B cell (primary cell): Measurements from ENCODE around the gene USH2A. TPM values are rescaled to one million over a fixed set of nuclear protein-coding genes. Genes with fewer than 3 reads are reported as not detected.

Experiments
- ATAC-seq: fragments of 200-7000 bp; cut with Tn5 transposase; one replicate; pipeline ENCODE4 v1.10.0; 2021; ENCODE audit warnings: low read depth, mild to moderate bottlenecking, moderate number of reproducible peaks, moderate library complexity
- CTCF ChIA-PET: fragments of 350-600 bp; sonication (Branson Sonifier 250); formaldehyde crosslinking; loops from one replicate; lab custom pipeline; 2021; ENCODE audit warnings: antibody characterized with exemption, inconsistent platforms; lab: Charles Lee
- POLR2A ChIA-PET: fragments of 350-600 bp; sonication (Branson Sonifier 250); formaldehyde crosslinking; loops from one replicate; lab custom pipeline; 2021; ENCODE audit warnings: antibody characterized with exemption; lab: Charles Lee
- DNase-seq: peaks from one replicate; pipeline ENCODE4 v3.0.0; 2013
- H2AFZ ChIP-seq: 2 replicates; pipeline ENCODE4 v1.6.1; 2012; ENCODE audit warnings: mild to moderate bottlenecking, low read depth, low read length; ENCODE audit not compliant: insufficient read depth, poor library complexity, severe bottlenecking
- H3K27ac ChIP-seq, 2 donors: 1 replicate in 1 of 2; 2 replicates in 1 of 2; pipeline ENCODE4 v1.5.1; 2012 to 2013; ENCODE audit warnings: low read length in 2 of 2, mild to moderate bottlenecking in 2 of 2, moderate library complexity in 1 of 2
- H3K27me3 ChIP-seq, 4 experiments: fragments of 200-600 bp in 1 of 4; sonication (generic) in 1 of 4; replicated peaks in 1 of 4; 1 replicate in 2 of 4; 2 replicates in 2 of 4; pipeline versions ENCODE4 v1.6.1 to v1.7.0; 2013 to 2016; ENCODE audit warnings: low read length in 3 of 4, mild to moderate bottlenecking in 2 of 4, mixed read lengths in 1 of 4, moderate library complexity in 1 of 4; ENCODE audit not compliant: insufficient read depth in 4 of 4, control insufficient read depth in 3 of 4; ENCODE audit errors: control extremely low read depth in 1 of 4
- H3K36me3 ChIP-seq, 2 experiments: replicated peaks in 1 of 2; 1 replicate in 1 of 2; 2 replicates in 1 of 2; pipeline versions ENCODE4 v1.6.1 to v1.7.1; 2013; ENCODE audit warnings: low read length in 1 of 2; ENCODE audit not compliant: insufficient read depth in 2 of 2, control insufficient read depth in 1 of 2; ENCODE audit errors: control extremely low read depth in 1 of 2, extremely low read depth in 1 of 2
- H3K4me1 ChIP-seq, 2 donors: fragments of 200-600 bp in 1 of 2; sonication (generic) in 1 of 2; 1 replicate in 1 of 2; 2 replicates in 1 of 2; pipeline versions ENCODE4 v1.5.1 to v1.6.1; 2013 to 2017; ENCODE audit warnings: low read length in 2 of 2; ENCODE audit not compliant: control insufficient read depth in 2 of 2, insufficient read depth in 2 of 2
- H3K4me2 ChIP-seq: replicated peaks from 2 replicates; pipeline ENCODE3; 2012; ENCODE audit warnings: mild to moderate bottlenecking, low read depth, low read length; ENCODE audit not compliant: poor library complexity, severe bottlenecking
- H3K4me3 ChIP-seq, 5 experiments: fragments of 200-600 bp in 1 of 5; sonication (generic) in 1 of 5; 1 replicate in 3 of 5; 2 replicates in 2 of 5; pipeline versions ENCODE4 v1.5.1 to v1.7.0; 2011 to 2016; ENCODE audit warnings: low read length in 4 of 5, mild to moderate bottlenecking in 4 of 5, low read depth in 2 of 5, control low read depth in 1 of 5, moderate library complexity in 1 of 5; ENCODE audit not compliant: insufficient read depth in 1 of 5; ENCODE audit errors: control extremely low read depth in 1 of 5, extremely low read depth in 1 of 5
- H3K79me2 ChIP-seq: fragments of 200-600 bp; sonication (generic); one replicate; pipeline ENCODE4 v1.6.0; 2016; ENCODE audit warnings: low read length; ENCODE audit not compliant: control insufficient read depth, insufficient read depth
- H3K9ac ChIP-seq: fragments of 200-600 bp; sonication (generic); 2 replicates; pipeline ENCODE4 v1.6.1; 2017; ENCODE audit warnings: mild to moderate bottlenecking, low read length, moderate library complexity
- H3K9me3 ChIP-seq, 3 donors: one replicate each; pipeline versions ENCODE4 v1.6.1 to v1.7.1; 2013; ENCODE audit warnings: low read length in 2 of 3; ENCODE audit not compliant: control insufficient read depth in 2 of 3, insufficient read depth in 1 of 3; ENCODE audit errors: control extremely low read depth in 1 of 3
- H4K20me1 ChIP-seq: 2 replicates; pipeline ENCODE4 v1.6.0; 2012; ENCODE audit warnings: mild to moderate bottlenecking, low read length; ENCODE audit not compliant: insufficient read depth, control insufficient read depth, poor library complexity, severe bottlenecking
- H3K27ac Mint-ChIP-seq: one replicate; pipeline ENCODE4 v1.8.0; 2021; ENCODE audit warnings: mixed read lengths
- H3K27me3 Mint-ChIP-seq: one replicate; pipeline ENCODE4 v1.8.0; 2021; ENCODE audit warnings: mixed read lengths
- H3K4me1 Mint-ChIP-seq: one replicate; pipeline ENCODE4 v1.8.0; 2021; ENCODE audit warnings: mixed read lengths
- H3K4me3 Mint-ChIP-seq: one replicate; pipeline ENCODE4 v1.8.0; 2021; ENCODE audit warnings: mixed read lengths
- H3K9me3 Mint-ChIP-seq: one replicate; pipeline ENCODE4 v1.8.0; 2022; ENCODE audit warnings: mixed read lengths; ENCODE audit not compliant: insufficient read depth
- CTCF ChIP-seq: fragments of 200-600 bp; IDR thresholded peaks from one replicate; pipeline ENCODE4 v1.8.0; 2022; ENCODE audit warnings: antibody characterized with exemption, mild to moderate bottlenecking
- EZH2 ChIP-seq: IDR thresholded peaks from 2 replicates; pipeline ENCODE4 v1.6.1; 2012; ENCODE audit warnings: borderline replicate concordance, low read depth, mild to moderate bottlenecking, moderate library complexity, low read length; ENCODE audit not compliant: insufficient read depth, poor library complexity, severe bottlenecking
- WGBS: methylation state at CpG from one replicate; pipeline ENCODE4 v1.1.5; 2013; ENCODE audit warnings: missing lambda C conversion rate; ENCODE audit not compliant: insufficient coverage; 5-methylcytosine and 5-hydroxymethylcytosine counted together
- intact Hi-C: fragments of 100-400 bp; cut with micrococcal nuclease; formaldehyde crosslinking; loops from one replicate; pipeline ENCODE4 v1.10.0; 2022
- polyA plus RNA-seq: library from polyadenylated mRNA; depleted of rRNA; stranded (reverse); fragments of >200 nt; gene quantifications from 2 replicates; pipeline ENCODE4 v1.2.3, GENCODE V29; 2012
- total RNA-seq, 2 donors: library from RNA; stranded (reverse); fragments of 120-200 nt in 1 of 2; gene quantifications; 1 replicate in 1 of 2; 2 replicates in 1 of 2; pipeline versions ENCODE4 v1.2.3 to v1.2.4, GENCODE V29; 2013 to 2022

Gene USH2A
- total and polyA plus RNA-seq, 2 donors (not counting 1 experiment from before 2014, with no cell fraction given): 0.01 TPM; not detected in 1

GRCh38 chr1:215754112-215754511, 669.1 kb downstream of the USH2A start:
- Histone ChIP-seq H3K9me3 (no peaks in the 10 kb centered on the region), H2AFZ (no peak overlapping the region), H3K4me3 (no peak overlapping the region), H3K4me2 (no peak overlapping the region), H3K36me3 (no peaks in the 10 kb centered on the region), H3K4me1 (no peaks in the 10 kb centered on the region), H4K20me1 (no peaks in the 10 kb centered on the region), H3K27ac (no peak overlapping the region), H3K79me2 (no peaks in the 10 kb centered on the region), H3K9ac (no peak overlapping the region), H3K27me3 (no peaks in the 10 kb centered on the region)
- ChIA-PET CTCF (no interaction called here), POLR2A (no interaction called here)
- no peak overlapping the region for H3K4me3 Mint-ChIP-seq
- DNase-seq (no peak), ATAC-seq (no peak)
- TF ChIP-seq EZH2 (no peak), CTCF (no peak)
- no peaks in the 10 kb centered on the region for H3K4me1 Mint-ChIP-seq
- no peaks in the 10 kb centered on the region for H3K27me3 Mint-ChIP-seq
- H3K9me3 Mint-ChIP-seq: no peaks in the 10 kb centered on the region
- no peak overlapping the region for H3K27ac Mint-ChIP-seq
- intact Hi-C loops: no loop called here
- WGBS: no CpG with 5 or more reads among the region's 4 CpGs

GRCh38 chr1:215749414-215749813, 673.8 kb downstream of the USH2A start:
- no peaks in the 10 kb centered on the region for H3K4me1 Mint-ChIP-seq
- no peak for ATAC-seq
- POLR2A ChIA-PET: no interaction called here

More at GRCh38 chr1:215749414-215749813, 673.8 kb downstream of the USH2A start:
- Mint-ChIP-seq H3K27me3 (no peaks in the 10 kb centered on the region), H3K4me3 (no peak overlapping the region), H3K27ac (no peak overlapping the region), H3K9me3 (no peaks in the 10 kb centered on the region)
- Histone ChIP-seq H3K79me2 (no peaks in the 10 kb centered on the region), H4K20me1 (no peaks in the 10 kb centered on the region), H3K27me3 (no peaks in the 10 kb centered on the region), H3K36me3 (no peaks in the 10 kb centered on the region), H3K4me2 (no peak overlapping the region), H3K9ac (no peak overlapping the region), H3K4me1 (no peaks in the 10 kb centered on the region), H3K27ac (no peak overlapping the region), H2AFZ (no peak overlapping the region), H3K4me3 (no peak overlapping the region), H3K9me3 (no peaks in the 10 kb centered on the region)
- CTCF ChIA-PET: no interaction called here
- no peak for DNase-seq
- WGBS: 0% methylated on average over 1 of the region's 4 CpGs
- TF ChIP-seq CTCF: no peak
- no peak for TF ChIP-seq EZH2
- intact Hi-C loops: no loop called here
